Neural cell (in vitro differentiated cells): ENCODE measurements around the gene STAC. TPM values are rescaled to one million over a fixed set of nuclear protein-coding genes. Genes with fewer than 3 reads are reported as not detected.

Experiments used
- H2AFZ ChIP-seq: fragments of 200-600, 300-800 bp; sonication (generic), shearing (Covaris generic); 2 replicates; pipeline ENCODE4 v1.6.0; 2014; ENCODE audit warnings: low read depth, mild to moderate bottlenecking, antibody characterized with exemption, low read length, moderate library complexity
- H3F3A ChIP-seq: fragments of 200-600 bp; shearing (Covaris generic); 2 replicates; pipeline ENCODE4 v1.6.1; 2016; ENCODE audit warnings: mild to moderate bottlenecking, moderate library complexity, mixed read lengths, antibody characterized with exemption, low read length; ENCODE audit not compliant: insufficient read depth, poor library complexity, severe bottlenecking
- H3K27ac ChIP-seq: fragments of 200-600, 300-800 bp; sonication (generic), shearing (Covaris generic); 2 replicates; pipeline ENCODE4 v1.5.1; 2014; ENCODE audit warnings: mild to moderate bottlenecking, low read length, moderate library complexity
- H3K27me3 ChIP-seq: fragments of 300-800, 200-600 bp; sonication (generic), shearing (Covaris generic); 2 replicates; pipeline ENCODE4 v1.6.0; 2014; ENCODE audit warnings: mild to moderate bottlenecking, low read depth, low read length, moderate library complexity; ENCODE audit not compliant: insufficient read depth
- H3K36me3 ChIP-seq: fragments of 300-800, 200-600 bp; sonication (generic), shearing (Covaris generic); 2 replicates; pipeline ENCODE4 v1.5.1; 2014; ENCODE audit warnings: mild to moderate bottlenecking, antibody characterized with exemption, low read length, moderate library complexity; ENCODE audit not compliant: insufficient read depth
- H3K4me2 ChIP-seq: fragments of 300-800, 200-600 bp; sonication (generic), shearing (Covaris generic); 2 replicates; pipeline ENCODE4 v1.6.0; 2014; ENCODE audit warnings: mild to moderate bottlenecking, low read length
- H3K4me3 ChIP-seq: fragments of 300-800, 200-600 bp; sonication (generic), shearing (Covaris generic); 2 replicates; pipeline ENCODE4 v1.5.1; 2014; ENCODE audit warnings: mild to moderate bottlenecking, low read length, moderate library complexity
- H3K79me2 ChIP-seq: fragments of 200-600 bp; shearing (Covaris generic); replicated peaks from 2 replicates; pipeline ENCODE4 v1.6.0; 2014; ENCODE audit warnings: mild to moderate bottlenecking, low read length, moderate library complexity; ENCODE audit not compliant: insufficient read depth
- H3K9ac ChIP-seq: fragments of 300-800, 200-600 bp; sonication (generic), shearing (Covaris generic); 2 replicates; pipeline ENCODE4 v1.6.1; 2016; ENCODE audit warnings: mild to moderate bottlenecking, low read length, mixed read lengths
- H3K9me2 ChIP-seq: fragments of 200-600 bp; shearing (Covaris generic); 2 replicates; pipeline ENCODE4 v1.6.1; 2016; ENCODE audit warnings: mild to moderate bottlenecking, low read length, mixed read lengths; ENCODE audit not compliant: insufficient read depth
- H3K9me3 ChIP-seq: fragments of 200-600, 300-800 bp; sonication (generic), shearing (Covaris generic); 2 replicates; pipeline ENCODE4 v1.6.1; 2016; ENCODE audit warnings: mild to moderate bottlenecking, mixed run types, low read length, moderate library complexity, mixed read lengths
- H4K20me1 ChIP-seq: fragments of 200-600 bp; shearing (Covaris generic); 2 replicates; pipeline ENCODE4 v1.6.1; 2016; ENCODE audit warnings: mild to moderate bottlenecking, mixed run types; ENCODE audit not compliant: insufficient read depth
- EP300 ChIP-seq: fragments of 450-650 bp; conservative IDR thresholded peaks from 2 replicates; pipeline ENCODE4 v1.6.1; 2014; ENCODE audit warnings: antibody characterized with exemption, mild to moderate bottlenecking, moderate library complexity; ENCODE audit not compliant: poor library complexity, severe bottlenecking
- EZH2 ChIP-seq: fragments of 200-600, 300-800 bp; shearing (Covaris generic), sonication (generic); IDR thresholded peaks from 2 replicates; pipeline ENCODE4 v1.6.1; 2014; ENCODE audit warnings: antibody characterized with exemption, low read length, borderline replicate concordance, mild to moderate bottlenecking; ENCODE audit not compliant: insufficient read depth, poor library complexity, severe bottlenecking
- MXI1 ChIP-seq: fragments of 450-650 bp; conservative IDR thresholded peaks from 2 replicates; pipeline ENCODE4 v1.6.1; 2014; ENCODE audit warnings: antibody characterized with exemption, mild to moderate bottlenecking; ENCODE audit not compliant: poor library complexity, severe bottlenecking
- POLR2AphosphoS5 ChIP-seq: IDR thresholded peaks from 2 replicates; pipeline ENCODE4 v1.6.1; 2012
- RAD21 ChIP-seq: fragments of 450-650 bp; conservative IDR thresholded peaks from 2 replicates; pipeline ENCODE4 v1.6.1; 2014; ENCODE audit warnings: antibody characterized with exemption, mild to moderate bottlenecking, moderate library complexity
- SMC3 ChIP-seq: fragments of 450-650 bp; conservative IDR thresholded peaks from 2 replicates; pipeline ENCODE4 v1.6.1; 2014; ENCODE audit warnings: antibody characterized with exemption, mild to moderate bottlenecking, moderate library complexity; ENCODE audit not compliant: poor library complexity
- TAF1 ChIP-seq: IDR thresholded peaks from 2 replicates; pipeline ENCODE4 v1.6.1; 2012; ENCODE audit warnings: low read depth
- polyA plus RNA-seq: library from polyadenylated mRNA; depleted of rRNA; stranded (reverse); fragments of >200 nt; gene quantifications from 2 replicates; pipeline ENCODE4 v1.2.3, GENCODE V29; 2014
- TF ChIP-seq, protein P1 (sequence below): IDR thresholded peaks from 2 replicates; pipeline ENCODE4 v1.6.1; 2012; ENCODE audit warnings: borderline replicate concordance
- TF ChIP-seq, protein P2 (sequence below): fragments of 450-650 bp; IDR thresholded peaks from 2 replicates; pipeline ENCODE4 v1.5.1; 2014; ENCODE audit warnings: antibody characterized with exemption, mild to moderate bottlenecking, moderate library complexity; ENCODE audit not compliant: poor library complexity, severe bottlenecking

Gene STAC
- polyA plus RNA-seq, 1 donor from 2014 or later: 4.5 TPM

DNA sequence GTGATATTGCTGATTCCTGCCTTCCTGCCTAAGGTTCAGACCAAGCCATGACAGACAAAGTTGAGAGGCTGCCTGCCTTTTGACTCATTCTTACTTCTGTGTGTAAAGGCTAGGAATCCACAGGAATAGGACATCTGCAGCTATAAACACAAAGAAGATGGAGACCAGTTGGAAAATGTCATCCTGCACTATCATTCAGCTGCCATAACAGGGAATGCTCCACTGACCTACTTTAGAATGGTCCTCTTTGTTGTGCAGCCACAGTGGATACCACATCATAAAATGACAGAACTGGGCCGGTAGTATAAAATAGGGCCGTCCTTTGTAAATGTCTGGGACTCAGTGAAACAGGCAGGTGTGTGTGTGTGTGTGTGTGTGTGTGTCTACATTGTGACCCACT, 75.1 kb downstream of the STAC start:
- H3K4me2 ChIP-seq: no peak overlapping the region
- H3K9ac ChIP-seq: no peak overlapping the region
- H3K79me2 ChIP-seq: no peaks in the 10 kb centered on the region
- no peak overlapping the region for H3K27ac ChIP-seq
- H3K36me3 ChIP-seq: no peaks in the 10 kb centered on the region
- no peaks in the 10 kb centered on the region for H3F3A ChIP-seq
- no peak overlapping the region for H3K4me3 ChIP-seq
- no peaks in the 10 kb centered on the region for H3K9me3 ChIP-seq
- TF ChIP-seq MXI1: no peak
- TF ChIP-seq RAD21: no peak
- no peak for TF ChIP-seq POLR2AphosphoS5
- no peak for TF ChIP-seq TAF1
- no peak for TF ChIP-seq SMC3
- TF ChIP-seq, protein P1, sequence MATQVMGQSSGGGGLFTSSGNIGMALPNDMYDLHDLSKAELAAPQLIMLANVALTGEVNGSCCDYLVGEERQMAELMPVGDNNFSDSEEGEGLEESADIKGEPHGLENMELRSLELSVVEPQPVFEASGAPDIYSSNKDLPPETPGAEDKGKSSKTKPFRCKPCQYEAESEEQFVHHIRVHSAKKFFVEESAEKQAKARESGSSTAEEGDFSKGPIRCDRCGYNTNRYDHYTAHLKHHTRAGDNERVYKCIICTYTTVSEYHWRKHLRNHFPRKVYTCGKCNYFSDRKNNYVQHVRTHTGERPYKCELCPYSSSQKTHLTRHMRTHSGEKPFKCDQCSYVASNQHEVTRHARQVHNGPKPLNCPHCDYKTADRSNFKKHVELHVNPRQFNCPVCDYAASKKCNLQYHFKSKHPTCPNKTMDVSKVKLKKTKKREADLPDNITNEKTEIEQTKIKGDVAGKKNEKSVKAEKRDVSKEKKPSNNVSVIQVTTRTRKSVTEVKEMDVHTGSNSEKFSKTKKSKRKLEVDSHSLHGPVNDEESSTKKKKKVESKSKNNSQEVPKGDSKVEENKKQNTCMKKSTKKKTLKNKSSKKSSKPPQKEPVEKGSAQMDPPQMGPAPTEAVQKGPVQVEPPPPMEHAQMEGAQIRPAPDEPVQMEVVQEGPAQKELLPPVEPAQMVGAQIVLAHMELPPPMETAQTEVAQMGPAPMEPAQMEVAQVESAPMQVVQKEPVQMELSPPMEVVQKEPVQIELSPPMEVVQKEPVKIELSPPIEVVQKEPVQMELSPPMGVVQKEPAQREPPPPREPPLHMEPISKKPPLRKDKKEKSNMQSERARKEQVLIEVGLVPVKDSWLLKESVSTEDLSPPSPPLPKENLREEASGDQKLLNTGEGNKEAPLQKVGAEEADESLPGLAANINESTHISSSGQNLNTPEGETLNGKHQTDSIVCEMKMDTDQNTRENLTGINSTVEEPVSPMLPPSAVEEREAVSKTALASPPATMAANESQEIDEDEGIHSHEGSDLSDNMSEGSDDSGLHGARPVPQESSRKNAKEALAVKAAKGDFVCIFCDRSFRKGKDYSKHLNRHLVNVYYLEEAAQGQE: no peak
- TF ChIP-seq, protein P2, sequence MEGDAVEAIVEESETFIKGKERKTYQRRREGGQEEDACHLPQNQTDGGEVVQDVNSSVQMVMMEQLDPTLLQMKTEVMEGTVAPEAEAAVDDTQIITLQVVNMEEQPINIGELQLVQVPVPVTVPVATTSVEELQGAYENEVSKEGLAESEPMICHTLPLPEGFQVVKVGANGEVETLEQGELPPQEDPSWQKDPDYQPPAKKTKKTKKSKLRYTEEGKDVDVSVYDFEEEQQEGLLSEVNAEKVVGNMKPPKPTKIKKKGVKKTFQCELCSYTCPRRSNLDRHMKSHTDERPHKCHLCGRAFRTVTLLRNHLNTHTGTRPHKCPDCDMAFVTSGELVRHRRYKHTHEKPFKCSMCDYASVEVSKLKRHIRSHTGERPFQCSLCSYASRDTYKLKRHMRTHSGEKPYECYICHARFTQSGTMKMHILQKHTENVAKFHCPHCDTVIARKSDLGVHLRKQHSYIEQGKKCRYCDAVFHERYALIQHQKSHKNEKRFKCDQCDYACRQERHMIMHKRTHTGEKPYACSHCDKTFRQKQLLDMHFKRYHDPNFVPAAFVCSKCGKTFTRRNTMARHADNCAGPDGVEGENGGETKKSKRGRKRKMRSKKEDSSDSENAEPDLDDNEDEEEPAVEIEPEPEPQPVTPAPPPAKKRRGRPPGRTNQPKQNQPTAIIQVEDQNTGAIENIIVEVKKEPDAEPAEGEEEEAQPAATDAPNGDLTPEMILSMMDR: no peak
- no peak for TF ChIP-seq EP300
- TF ChIP-seq EZH2: no peak
- no peaks in the 10 kb centered on the region for H4K20me1 ChIP-seq
- no peaks in the 10 kb centered on the region for H3K27me3 ChIP-seq
- no peaks in the 10 kb centered on the region for H3K9me2 ChIP-seq
- H2AFZ ChIP-seq: no peak overlapping the region

DNA sequence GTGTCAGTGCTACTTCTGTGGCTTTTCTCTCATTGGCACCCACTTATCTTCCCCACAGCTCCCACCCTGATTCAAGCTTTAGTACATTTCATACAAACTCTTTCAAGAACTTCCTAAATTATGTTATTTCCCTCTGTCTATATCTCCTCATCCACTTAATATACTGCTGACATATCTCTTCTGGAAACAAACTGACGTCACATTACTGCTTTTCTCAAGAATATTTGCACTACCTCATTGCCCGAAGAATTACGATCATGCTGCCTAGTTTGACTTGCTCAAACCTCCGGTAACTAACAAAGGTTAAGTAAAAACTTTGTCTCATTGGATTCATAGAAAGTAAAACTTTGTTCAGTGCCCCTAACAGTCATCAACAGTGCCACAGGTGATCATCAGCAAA, 76.5 kb downstream of the STAC start:
- no peaks in the 10 kb centered on the region for H3K9me3 ChIP-seq

More for the DNA sequence above, 76.5 kb downstream of the STAC start:
- no peak overlapping the region for H3K9ac ChIP-seq
- no peaks in the 10 kb centered on the region for H4K20me1 ChIP-seq
- H3K4me2 ChIP-seq: no peak overlapping the region
- H3F3A ChIP-seq: no peaks in the 10 kb centered on the region
- H3K79me2 ChIP-seq: no peaks in the 10 kb centered on the region
- H2AFZ ChIP-seq: no peak overlapping the region
- H3K27me3 ChIP-seq: no peaks in the 10 kb centered on the region
- no peak for TF ChIP-seq EZH2
- TF ChIP-seq EP300: no peak
- no peak for TF ChIP-seq MXI1
- no peak for TF ChIP-seq POLR2AphosphoS5
- TF ChIP-seq TAF1: no peak
- no peak for TF ChIP-seq RAD21
- TF ChIP-seq, protein P1: no peak
- no peak for TF ChIP-seq SMC3
- TF ChIP-seq, protein P2: no peak
- H3K4me3 ChIP-seq: no peak overlapping the region
- H3K9me2 ChIP-seq: no peaks in the 10 kb centered on the region
- H3K36me3 ChIP-seq: no peaks in the 10 kb centered on the region
- H3K27ac ChIP-seq: no peak overlapping the region
